ENCODE data around the gene ZNF366. TPM values are rescaled to one million over a fixed set of nuclear protein-coding genes. Genes with fewer than 3 reads are reported as not detected.

Gene ZNF366
- total RNA-seq, 4 donors from 2014 or later = 0.70 to 2.5 (median 1.3) TPM

GRCh38 chr5:72522607-72523006, 15.4 kb upstream of the ZNF366 start:
- no peaks in the 10 kb centered on the region for H3K4me1 ChIP-seq
- H3K4me3 ChIP-seq = no peak overlapping the region
- TF ChIP-seq POLR2A (IDR thresholded peaks at IDR 0.05) = no peak
- TF ChIP-seq, protein P1, sequence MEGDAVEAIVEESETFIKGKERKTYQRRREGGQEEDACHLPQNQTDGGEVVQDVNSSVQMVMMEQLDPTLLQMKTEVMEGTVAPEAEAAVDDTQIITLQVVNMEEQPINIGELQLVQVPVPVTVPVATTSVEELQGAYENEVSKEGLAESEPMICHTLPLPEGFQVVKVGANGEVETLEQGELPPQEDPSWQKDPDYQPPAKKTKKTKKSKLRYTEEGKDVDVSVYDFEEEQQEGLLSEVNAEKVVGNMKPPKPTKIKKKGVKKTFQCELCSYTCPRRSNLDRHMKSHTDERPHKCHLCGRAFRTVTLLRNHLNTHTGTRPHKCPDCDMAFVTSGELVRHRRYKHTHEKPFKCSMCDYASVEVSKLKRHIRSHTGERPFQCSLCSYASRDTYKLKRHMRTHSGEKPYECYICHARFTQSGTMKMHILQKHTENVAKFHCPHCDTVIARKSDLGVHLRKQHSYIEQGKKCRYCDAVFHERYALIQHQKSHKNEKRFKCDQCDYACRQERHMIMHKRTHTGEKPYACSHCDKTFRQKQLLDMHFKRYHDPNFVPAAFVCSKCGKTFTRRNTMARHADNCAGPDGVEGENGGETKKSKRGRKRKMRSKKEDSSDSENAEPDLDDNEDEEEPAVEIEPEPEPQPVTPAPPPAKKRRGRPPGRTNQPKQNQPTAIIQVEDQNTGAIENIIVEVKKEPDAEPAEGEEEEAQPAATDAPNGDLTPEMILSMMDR (IDR thresholded peaks at IDR 0.05) = no peak
- no peaks in the 10 kb centered on the region for H3K27me3 ChIP-seq
- no peaks in the 10 kb centered on the region for H3K9me3 ChIP-seq
- no peak for DNase-seq
- no peaks in the 10 kb centered on the region for H3K36me3 ChIP-seq
- H3K27ac ChIP-seq = no peak overlapping the region

DNA sequence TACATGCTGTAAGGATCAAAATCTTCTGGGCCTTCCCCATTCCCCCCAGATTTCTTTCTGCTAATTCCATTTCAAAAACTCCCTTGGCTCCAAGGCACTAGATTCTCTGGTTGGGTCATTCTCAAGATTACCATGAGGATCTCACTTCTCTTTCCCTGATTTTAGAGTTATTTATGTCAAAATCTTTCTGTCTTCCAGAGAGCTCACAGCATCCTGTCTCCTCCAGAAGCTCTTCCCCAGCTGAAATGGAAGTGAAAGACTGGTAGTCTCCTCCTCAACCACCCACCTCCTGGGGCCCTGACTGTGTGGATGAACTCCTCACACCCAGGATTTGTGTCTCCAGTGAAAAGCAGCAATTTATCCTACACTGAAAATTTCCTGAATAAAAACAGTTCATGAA, 11.9 kb upstream of the ZNF366 start:
- H3K36me3 ChIP-seq = no peaks in the 10 kb centered on the region
- no peaks in the 10 kb centered on the region for H3K27me3 ChIP-seq
- no peak overlapping the region for H3K27ac ChIP-seq
- TF ChIP-seq, protein P1 (IDR thresholded peaks at IDR 0.05) = no peak
- no peak for DNase-seq
- no peak overlapping the region for H3K4me3 ChIP-seq
- H3K4me1 ChIP-seq = no peaks in the 10 kb centered on the region
- no peaks in the 10 kb centered on the region for H3K9me3 ChIP-seq

DNA sequence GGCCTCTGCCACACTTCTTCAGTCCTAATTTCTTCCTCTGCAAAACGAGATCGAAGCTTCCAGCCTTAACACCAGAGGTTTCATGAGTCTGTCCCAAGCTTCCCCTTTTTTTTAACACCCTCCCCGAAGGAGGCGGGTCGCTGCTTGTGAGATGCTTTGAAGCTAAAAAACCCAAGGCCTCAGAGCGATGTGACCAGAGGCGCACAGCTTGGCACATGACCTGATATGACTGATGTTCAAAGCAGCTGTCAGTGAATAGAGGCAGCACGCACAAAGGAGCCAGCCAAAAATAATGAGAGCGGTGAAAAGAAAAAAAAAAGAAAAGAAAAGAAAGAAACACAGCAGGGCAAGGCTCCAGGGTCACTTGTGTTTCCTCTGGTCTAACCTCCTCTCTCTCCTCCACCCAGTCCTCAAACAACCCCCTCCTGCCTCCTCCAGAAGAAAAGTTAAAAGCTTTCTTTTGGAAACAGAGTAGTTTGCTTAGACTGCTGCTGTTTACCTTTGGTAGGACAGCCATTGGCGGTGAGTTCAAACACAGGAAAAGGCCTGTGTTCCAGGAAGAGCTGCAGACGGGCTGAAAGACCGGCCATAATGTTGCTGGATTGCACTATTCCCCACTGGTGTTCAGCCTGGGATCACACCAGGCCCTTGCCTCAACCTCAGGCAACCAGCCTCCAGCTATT, 10.9 kb upstream of the ZNF366 start:
- H3K27me3 ChIP-seq = no peaks in the 10 kb centered on the region
- H3K4me1 ChIP-seq = no peaks in the 10 kb centered on the region
- peak in 2 of 3 donors; percentile 36 to 61 for DNase-seq
- no peak overlapping the region for H3K27ac ChIP-seq
- H3K9me3 ChIP-seq = no peaks in the 10 kb centered on the region
- no peaks in the 10 kb centered on the region for H3K36me3 ChIP-seq
- TF ChIP-seq, protein P1 (IDR thresholded peaks at IDR 0.05) = no peak
- no peak for TF ChIP-seq POLR2A (IDR thresholded peaks at IDR 0.05)
- no peak overlapping the region for H3K4me3 ChIP-seq

DNA sequence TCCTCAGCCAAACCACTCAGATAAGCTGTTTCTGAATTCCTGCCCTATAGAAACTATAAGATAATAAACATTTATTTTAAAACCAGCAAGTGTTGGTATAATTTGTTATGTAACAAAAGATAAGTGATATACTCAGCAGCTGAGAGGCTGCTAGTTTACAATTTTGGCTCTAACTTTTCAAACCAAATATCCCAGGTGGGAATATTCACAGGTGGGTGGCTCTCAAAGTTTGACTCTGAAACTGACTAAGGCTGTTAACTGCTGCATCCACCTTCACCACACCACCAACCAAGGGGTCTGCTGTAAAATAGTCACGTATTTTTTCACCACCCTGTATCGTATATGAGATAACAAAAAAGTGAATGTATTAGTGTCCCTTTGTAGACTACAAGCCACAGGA, 9.7 kb upstream of the ZNF366 start:
- DNase-seq = no peak
- Histone ChIP-seq H3K27me3 (no peaks in the 10 kb centered on the region), H3K4me3 (no peak overlapping the region), H3K9me3 (no peaks in the 10 kb centered on the region), H3K4me1 (no peaks in the 10 kb centered on the region), H3K36me3 (no peaks in the 10 kb centered on the region), H3K27ac (no peak overlapping the region)
- TF ChIP-seq POLR2A (IDR thresholded peaks at IDR 0.05) = no peak
- TF ChIP-seq, protein P1 (IDR thresholded peaks at IDR 0.05) = no peak

DNA sequence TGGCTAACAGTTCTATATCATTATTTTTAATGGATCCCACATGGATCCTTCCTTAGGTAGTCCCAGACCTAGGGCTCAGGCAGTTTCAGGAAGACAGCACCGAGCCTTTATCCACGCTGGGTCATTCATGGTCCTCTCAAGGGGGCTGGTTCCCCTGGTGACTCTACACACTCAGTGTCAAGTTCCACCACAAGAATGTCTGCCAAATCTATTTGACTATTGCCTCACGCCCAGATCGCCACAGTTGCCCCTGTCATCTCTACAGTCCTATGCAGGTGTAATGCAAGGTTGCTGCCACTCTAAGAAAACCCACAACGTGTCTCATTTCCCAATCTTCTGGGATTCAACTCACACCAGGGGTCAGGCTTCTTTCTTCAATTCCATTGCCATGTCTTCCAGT, 8.0 kb upstream of the ZNF366 start:
- H3K4me1 ChIP-seq = no peaks in the 10 kb centered on the region
- no peaks in the 10 kb centered on the region for H3K36me3 ChIP-seq
- DNase-seq = no peak
- H3K4me3 ChIP-seq = no peak overlapping the region
- no peak overlapping the region for H3K27ac ChIP-seq
- no peak for TF ChIP-seq POLR2A (IDR thresholded peaks at IDR 0.05)
- TF ChIP-seq, protein P1 (IDR thresholded peaks at IDR 0.05) = no peak
- no peaks in the 10 kb centered on the region for H3K27me3 ChIP-seq
- no peaks in the 10 kb centered on the region for H3K9me3 ChIP-seq

DNA sequence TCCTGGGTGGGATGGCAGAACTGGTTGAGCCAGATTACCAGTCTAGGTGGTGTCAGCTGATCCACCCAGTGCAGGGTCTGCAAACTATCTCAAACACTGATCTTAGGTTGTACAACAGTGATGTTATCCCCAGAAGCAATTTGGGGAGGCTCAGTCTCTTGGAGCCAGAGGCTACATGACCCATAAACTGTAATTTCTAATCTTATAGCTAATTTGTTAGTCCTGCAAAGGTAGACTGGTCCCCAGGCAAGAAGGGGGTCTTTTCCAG, 5.3 kb upstream of the ZNF366 start:
- TF ChIP-seq, protein P1 (IDR thresholded peaks at IDR 0.05) = no peak
- no peak for TF ChIP-seq POLR2A (IDR thresholded peaks at IDR 0.05)
- no peaks in the 10 kb centered on the region for H3K36me3 ChIP-seq
- no peak overlapping the region for H3K27ac ChIP-seq
- no peaks in the 10 kb centered on the region for H3K9me3 ChIP-seq
- peaks cover 0 to 12% (median 0%) of the 10 kb centered on the region in 4 donors for H3K4me1 ChIP-seq
- no peaks in the 10 kb centered on the region for H3K27me3 ChIP-seq
- H3K4me3 ChIP-seq = no peak overlapping the region
- no peak for DNase-seq
